Measurements from ENCODE around the gene ZFHX2. TPM values are rescaled to one million over a fixed set of nuclear protein-coding genes. Genes with fewer than 3 reads are reported as not detected.
A peak's percentile ranks its signal among the peaks of the same experiment; 100 is the strongest.
"Not testable (repeated sequence)": the region's sequence is repeated elsewhere in the genome, so short reads cannot be mapped to it uniquely, and the experiment has no call there.

ZFHX2 gene
- total RNA-seq = 1 to 10 TPM; 1.8 to 2.7 TPM

- Mint-ChIP-seq H3K4me3 (no peak within 1 kb of the TSS), H3K27me3 (no peaks in the 10 kb centered on the region), H3K27ac (peak within 1 kb of the TSS; percentile 84), H3K9me3 (ENCODE audit: low read depth) (no peaks in the 10 kb centered on the region), H3K36me3 (no peaks in the 10 kb centered on the region), H3K4me1 (peaks cover 13% of the 10 kb centered on the region)
- peak; percentile 74 for ATAC-seq
- peak; percentile 84 for DNase-seq
- CTCF ChIA-PET = interaction anchor here (0.9 to 2.3 kb wide), 7 partner anchors 8 to 171 kb away, joined by 3 to 19 read pairs (median 5); no protein-coding TSS in a partner anchor
Measured at GRCh38 chr14:23551266-23552028, at the start of gene ZFHX2. Gene ZFHX2 (minus strand): TSS chr14:23551765. CDS start chr14:23535325, 16,440 bp downstream.

GRCh38 chr14:23600806-23601205 lies 49.2 kb upstream of the ZFHX2 start:
- CTCF ChIA-PET = interaction anchor here (1.1 to 2.8 kb wide), 4 partner anchors 10 to 127 kb away, joined by 3 to 10 read pairs (median 7); no protein-coding TSS in a partner anchor
- H3K36me3 Mint-ChIP-seq = peaks cover 2% of the 10 kb centered on the region
- no peak overlapping the region for H3K4me3 Mint-ChIP-seq
- DNase-seq (no peak), ATAC-seq (no peak)
- peaks cover 5% of the 10 kb centered on the region for H3K9me3 Mint-ChIP-seq (ENCODE audit: low read depth)
- no peak overlapping the region for H3K27ac Mint-ChIP-seq
- H3K4me1 Mint-ChIP-seq = peaks cover 18% of the 10 kb centered on the region
- no peaks in the 10 kb centered on the region for H3K27me3 Mint-ChIP-seq

DNA sequence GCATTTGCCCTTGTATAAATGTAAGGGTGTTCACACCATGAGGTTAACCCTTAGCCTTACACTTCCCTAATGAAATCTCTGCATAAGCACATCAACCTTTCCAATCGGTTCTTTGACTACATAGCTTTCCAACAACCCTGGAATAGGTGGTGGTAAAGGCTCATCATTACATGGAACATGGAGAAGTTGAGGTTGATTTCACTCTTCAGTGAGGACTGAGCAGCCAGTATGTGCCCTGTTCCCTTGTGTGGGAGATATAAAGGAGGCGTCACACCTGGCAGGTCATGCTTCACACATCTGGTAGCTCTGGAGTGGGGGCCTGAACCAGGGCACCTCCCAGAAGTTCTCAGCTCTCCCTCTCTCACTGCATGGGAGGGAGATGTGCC lies 48.8 kb upstream of the ZFHX2 start:
- H3K9me3 Mint-ChIP-seq (ENCODE audit: low read depth) = peaks cover 5% of the 10 kb centered on the region
- no peak for ATAC-seq
- H3K27me3 Mint-ChIP-seq = no peaks in the 10 kb centered on the region
- no peak overlapping the region for H3K27ac Mint-ChIP-seq
- peaks cover 14% of the 10 kb centered on the region for H3K4me1 Mint-ChIP-seq
- no peak for DNase-seq
- no peak overlapping the region for H3K4me3 Mint-ChIP-seq
- peaks cover 2% of the 10 kb centered on the region for H3K36me3 Mint-ChIP-seq
- CTCF ChIA-PET = interaction anchor here (1.1 to 2.8 kb wide), 4 partner anchors 11 to 127 kb away, joined by 3 to 10 read pairs (median 7); no protein-coding TSS in a partner anchor

DNA sequence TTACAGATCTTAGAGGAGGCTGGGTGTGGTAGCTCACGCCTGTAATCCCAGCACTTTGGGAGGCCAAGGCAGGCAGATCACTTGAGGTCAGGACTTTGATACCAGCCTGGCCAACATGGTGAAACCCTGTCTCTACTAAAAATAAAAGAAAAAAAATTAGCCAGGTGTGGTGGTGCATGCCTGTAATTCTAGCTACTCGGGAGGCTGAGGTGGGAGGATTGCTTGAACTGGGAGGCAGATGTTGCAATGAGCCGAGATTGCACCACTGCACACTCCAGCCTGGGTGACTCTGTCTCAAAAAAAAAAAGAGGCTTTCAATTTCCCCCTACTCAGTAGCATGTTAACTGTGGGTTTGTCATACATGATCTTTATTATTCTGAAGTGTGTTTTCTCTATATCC lies 42.6 kb upstream of the ZFHX2 start:
- not testable (repeated sequence) for H3K9me3 Mint-ChIP-seq (ENCODE audit: low read depth); H3K4me1 Mint-ChIP-seq; ATAC-seq; DNase-seq; H3K36me3 Mint-ChIP-seq; H3K4me3 Mint-ChIP-seq; H3K27me3 Mint-ChIP-seq; H3K27ac Mint-ChIP-seq
- CTCF ChIA-PET = interaction anchor here (1.1 kb wide), 1 partner anchor 37 kb away, joined by 3 read pairs; no protein-coding TSS in a partner anchor

GRCh38 chr14:23590198-23590597 lies 38.6 kb upstream of the ZFHX2 start:
- H3K27me3 Mint-ChIP-seq = peaks cover 20% of the 10 kb centered on the region
- DNase-seq (no peak), ATAC-seq (no peak)
- H3K4me1 Mint-ChIP-seq = peaks cover 12% of the 10 kb centered on the region
- H3K9me3 Mint-ChIP-seq (ENCODE audit: low read depth) = no peaks in the 10 kb centered on the region
- CTCF ChIA-PET = interaction anchor here (0.7 to 5.4 kb wide), 8 partner anchors 11 to 342 kb away, joined by 3 to 90 read pairs (median 6); no protein-coding TSS in a partner anchor
- no peak overlapping the region for H3K4me3 Mint-ChIP-seq
- no peak overlapping the region for H3K27ac Mint-ChIP-seq
- no peaks in the 10 kb centered on the region for H3K36me3 Mint-ChIP-seq

DNA sequence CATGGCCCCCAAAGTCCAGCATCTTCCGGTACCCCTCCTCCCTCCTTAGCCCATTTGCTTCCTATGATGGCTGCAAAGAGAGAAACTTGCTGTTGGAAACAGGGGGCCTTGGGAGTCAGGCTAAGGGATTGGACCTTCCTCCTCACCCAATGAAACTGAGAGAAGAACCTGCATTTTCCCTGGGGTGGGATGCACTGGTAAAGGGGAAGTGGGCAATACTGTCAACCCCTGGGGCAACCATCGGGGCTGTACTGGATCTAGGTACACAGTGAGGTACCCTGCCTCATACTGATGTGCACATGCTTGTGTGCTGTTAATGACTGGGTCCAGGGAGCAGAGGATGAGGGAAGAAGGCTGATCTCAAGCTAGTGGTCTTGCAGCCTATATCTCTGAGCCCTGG lies 38.0 kb upstream of the ZFHX2 start:
- DNase-seq = no peak
- ATAC-seq = no peak
- Mint-ChIP-seq H3K27ac (no peak overlapping the region), H3K9me3 (ENCODE audit: low read depth) (no peaks in the 10 kb centered on the region), H3K27me3 (peaks cover 17% of the 10 kb centered on the region), H3K4me1 (peaks cover 12% of the 10 kb centered on the region), H3K36me3 (no peaks in the 10 kb centered on the region), H3K4me3 (no peak overlapping the region)
- CTCF ChIA-PET = interaction anchor here (0.6 to 5.4 kb wide), 29 partner anchors 9 to 519 kb away, joined by 3 to 90 read pairs (median 5); partner anchors contain the start of gene DHRS4

GRCh38 chr14:23588884-23589598 lies 37.5 kb upstream of the ZFHX2 start:
- peak; percentile 99 for ATAC-seq
- Mint-ChIP-seq H3K36me3 (no peaks in the 10 kb centered on the region), H3K9me3 (ENCODE audit: low read depth) (no peaks in the 10 kb centered on the region), H3K4me1 (peaks cover 12% of the 10 kb centered on the region), H3K27ac (no peak overlapping the region), H3K4me3 (no peak overlapping the region), H3K27me3 (peaks cover 17% of the 10 kb centered on the region)
- CTCF ChIA-PET = interaction anchor here (0.6 to 5.4 kb wide), 38 partner anchors 8 to 520 kb away, joined by 3 to 90 read pairs (median 4); partner anchors contain the start of gene DHRS4
- peak; percentile 90 for DNase-seq

DNA sequence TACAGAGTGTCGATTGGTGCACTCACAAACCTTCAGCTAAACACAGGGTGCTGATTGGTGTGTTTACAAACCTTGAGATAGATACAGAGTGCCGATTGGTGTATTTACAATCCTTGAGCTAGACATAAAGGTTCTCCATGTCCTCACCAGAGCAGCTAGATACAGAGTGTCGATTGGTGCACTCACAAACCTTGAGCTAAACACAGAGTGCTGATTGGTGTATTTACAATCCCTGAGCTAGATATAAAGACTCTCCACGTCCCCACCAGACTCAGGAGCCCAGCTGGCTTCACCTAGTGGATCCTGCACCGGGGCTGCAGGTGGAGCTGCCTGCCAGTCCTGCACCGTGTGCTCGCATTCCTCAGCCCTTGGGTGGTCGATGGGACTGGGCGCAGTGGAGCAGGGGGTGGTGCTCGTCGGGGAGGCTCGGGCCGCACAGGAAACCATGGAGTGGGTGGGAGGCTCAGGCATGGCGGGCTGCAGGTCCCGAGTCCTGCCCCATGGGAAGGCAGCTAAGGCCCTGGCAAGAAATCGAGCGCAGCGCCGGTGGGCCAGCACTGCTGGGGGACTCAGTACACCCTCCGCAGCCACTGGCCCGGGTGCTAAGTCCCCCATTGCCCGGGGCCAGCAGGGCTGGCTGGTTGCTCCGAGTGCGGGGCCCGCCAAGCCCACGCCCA lies 33.1 kb upstream of the ZFHX2 start:
- Mint-ChIP-seq H3K27me3 (peaks cover 36% of the 10 kb centered on the region), H3K4me1 (peaks cover 12% of the 10 kb centered on the region)
- CTCF ChIA-PET; H3K36me3 Mint-ChIP-seq; H3K4me3 Mint-ChIP-seq; H3K9me3 Mint-ChIP-seq (ENCODE audit: low read depth); ATAC-seq; DNase-seq; H3K27ac Mint-ChIP-seq: not testable (repeated sequence)

- H3K27me3 Mint-ChIP-seq = peaks cover 43% of the 10 kb centered on the region
- H3K4me3 Mint-ChIP-seq; H3K27ac Mint-ChIP-seq; H3K4me1 Mint-ChIP-seq; DNase-seq; ATAC-seq; H3K9me3 Mint-ChIP-seq (ENCODE audit: low read depth); H3K36me3 Mint-ChIP-seq; CTCF ChIA-PET: not testable (repeated sequence)
Measured at GRCh38 chr14:23583761-23584526, 32.4 kb upstream of the ZFHX2 start.

DNA sequence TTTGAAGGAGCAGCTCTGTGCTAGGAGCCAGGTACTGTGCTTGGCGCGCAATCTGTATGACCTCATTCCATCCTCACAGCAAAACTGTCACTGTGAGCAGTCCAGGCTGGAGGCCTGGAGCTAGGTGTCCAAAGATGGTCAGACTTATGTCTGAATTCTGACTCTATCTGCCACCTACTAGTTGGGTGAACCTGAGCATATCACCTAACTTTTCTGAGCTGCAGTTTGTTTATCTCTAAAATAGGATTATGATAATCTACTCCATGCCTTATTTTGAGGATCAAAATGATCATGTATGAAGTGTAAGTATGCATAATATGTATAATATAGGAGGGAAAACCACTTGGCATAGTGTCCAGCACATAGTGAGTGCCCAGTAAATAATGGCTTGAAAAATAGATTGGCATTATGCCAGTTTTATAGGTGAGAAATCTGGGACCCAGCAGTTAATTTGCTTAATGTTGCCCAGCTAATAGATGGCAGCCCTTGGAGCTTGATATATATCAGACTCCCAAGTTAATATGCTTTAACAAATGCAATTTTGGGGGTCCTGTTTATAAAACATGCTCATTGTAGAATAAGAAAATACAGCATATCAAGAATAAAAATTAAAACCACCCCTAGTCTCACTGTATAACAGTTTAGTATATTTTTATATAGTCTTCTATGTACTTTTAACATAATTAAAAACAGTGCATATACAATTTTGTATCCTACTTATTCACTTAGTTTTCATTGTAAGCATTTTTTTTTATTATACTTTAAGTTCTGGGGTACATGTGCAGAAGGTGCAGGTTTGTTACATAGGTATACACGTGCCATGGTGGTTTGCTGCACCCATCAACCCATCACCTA lies 31.6 kb upstream of the ZFHX2 start:
- H3K27me3 Mint-ChIP-seq = peaks cover 49% of the 10 kb centered on the region
- DNase-seq = no peak
- H3K9me3 Mint-ChIP-seq (ENCODE audit: low read depth) = no peaks in the 10 kb centered on the region
- no peak overlapping the region for H3K27ac Mint-ChIP-seq
- H3K4me1 Mint-ChIP-seq = no peaks in the 10 kb centered on the region
- no peak overlapping the region for H3K4me3 Mint-ChIP-seq
- CTCF ChIA-PET = interaction anchor here (1.0 kb wide), 1 partner anchor 49 kb away, joined by 3 read pairs; no protein-coding TSS in a partner anchor
- H3K36me3 Mint-ChIP-seq = no peaks in the 10 kb centered on the region
- no peak for ATAC-seq

- Mint-ChIP-seq H3K27ac (no peak overlapping the region), H3K4me1 (peaks cover 8% of the 10 kb centered on the region), H3K9me3 (ENCODE audit: low read depth) (no peaks in the 10 kb centered on the region), H3K36me3 (no peaks in the 10 kb centered on the region), H3K4me3 (no peak overlapping the region), H3K27me3 (peaks cover 55% of the 10 kb centered on the region)
- CTCF ChIA-PET = interaction anchor here (1.1 kb wide), 1 partner anchor 8 kb away, joined by 3 read pairs; no protein-coding TSS in a partner anchor
- no peak for ATAC-seq
- no peak for DNase-seq
Measured at GRCh38 chr14:23580948-23581281, 29.4 kb upstream of the ZFHX2 start.
